AG04450 (cell line): ENCODE data around the gene LAMA4. TPM values are rescaled to one million over a fixed set of nuclear protein-coding genes. Genes with fewer than 3 reads are reported as not detected.
A peak's percentile ranks its signal among the peaks of the same experiment; 100 is the strongest.

ENCODE experiments used
- CTCF ChIA-PET: fragments of 300-600, 350-600 bp; formaldehyde crosslinking; extraction: SDS; loops from one replicate; lab custom pipeline; 2022; ENCODE audit warnings: antibody characterized with exemption, inconsistent platforms; lab: Charles Lee
- POLR2A ChIA-PET: fragments of 350-600 bp; formaldehyde crosslinking; extraction: SDS; loops from one replicate; lab custom pipeline; 2021; ENCODE audit warnings: antibody characterized with exemption, inconsistent platforms; lab: Yijun Ruan, JAX
- DNase-seq: peaks from one replicate; pipeline ENCODE4 v3.0.0-alpha.2; 2011; ENCODE audit warnings: low read depth, low spot score
- H3K27ac ChIP-seq: one replicate; pipeline ENCODE4 v1.5.1; 2012; ENCODE audit warnings: low read depth, low read length, control low read depth
- H3K27me3 ChIP-seq: one replicate; pipeline ENCODE4 v1.6.0; 2012; ENCODE audit warnings: low read length; ENCODE audit not compliant: control insufficient read depth, insufficient read depth
- H3K4me3 ChIP-seq: 2 replicates; pipeline ENCODE4 v1.5.1; 2011; ENCODE audit warnings: mild to moderate bottlenecking, low read depth, low read length, control low read depth
- H3K9me3 ChIP-seq: 2 replicates; pipeline ENCODE4 v1.5.1; 2012; ENCODE audit warnings: low read length; ENCODE audit not compliant: control insufficient read depth, insufficient read depth
- CTCF ChIP-seq: IDR thresholded peaks from 2 replicates; pipeline ENCODE4 v1.5.1; 2011; ENCODE audit warnings: low read depth, low read length, control low read depth, inconsistent platforms
- polyA minus RNA-seq: library from RNA; depleted of rRNA, polyadenylated mRNA; stranded (reverse); fragments of >200 nt; gene quantifications from 2 replicates; pipeline ENCODE4 v1.2.3, GENCODE V29; 2011; rRNA and poly(A)+ RNA removed
- polyA plus RNA-seq: library from polyadenylated mRNA; depleted of rRNA; stranded (reverse); fragments of >200 nt; gene quantifications from 2 replicates; pipeline ENCODE4 v1.2.3, GENCODE V29; 2011; rRNA removed

LAMA4 gene
- polyA plus RNA-seq (231 and 246 TPM in 2 replicates), polyA minus RNA-seq (415 and 507 TPM in 2 replicates)

- Histone ChIP-seq H3K4me3 (peak within 1 kb of the TSS; percentile 90), H3K27ac (peak within 1 kb of the TSS; percentile 69), H3K27me3 (no peaks in the 10 kb centered on the region), H3K9me3 (peaks cover 3% of the 10 kb centered on the region; the same call in 1 of the 2 replicates)
- ChIA-PET POLR2A (interaction anchor here (0.6 to 1.8 kb wide), 13 partner anchors 9 to 71 kb away, joined by 3 to 9 read pairs (median 5); no protein-coding TSS in a partner anchor), CTCF (interaction anchor here (0.6 to 2.7 kb wide), 6 partner anchors 39 to 1413 kb away, joined by 3 to 10 read pairs (median 4); no protein-coding TSS in a partner anchor)
- DNase-seq: no peak
- no peak for TF ChIP-seq CTCF
Observed at GRCh38 chr6:112253841-112254816, at the start of gene LAMA4. Gene LAMA4 (minus strand): TSS chr6:112254567. CDS start chr6:112254150, 417 bp downstream.

GRCh38 chr6:112302142-112302705 lies 47.9 kb upstream of the LAMA4 start:
- CTCF ChIA-PET: interaction anchor here (0.7 to 1.1 kb wide), 2 partner anchors 32 to 122 kb away, joined by 3 to 6 read pairs; no protein-coding TSS in a partner anchor
- POLR2A ChIA-PET: no interaction called here

GRCh38 chr6:112300896-112301295 lies 46.5 kb upstream of the LAMA4 start:
- H3K27me3 ChIP-seq: no peaks in the 10 kb centered on the region
- no peak for DNase-seq
- no peak overlapping the region for H3K27ac ChIP-seq
- no peaks in the 10 kb centered on the region for H3K9me3 ChIP-seq
- POLR2A ChIA-PET: interaction anchor here (0.7 to 1.4 kb wide), 3 partner anchors 12 to 47 kb away, joined by 3 to 7 read pairs (median 6); no protein-coding TSS in a partner anchor
- no peak overlapping the region for H3K4me3 ChIP-seq
- CTCF ChIA-PET: no interaction called here
- TF ChIP-seq CTCF: no peak

More at GRCh38 chr6:112302142-112302705, 47.9 kb upstream of the LAMA4 start:
- Histone ChIP-seq H3K4me3 (no peak overlapping the region), H3K27me3 (no peaks in the 10 kb centered on the region), H3K27ac (no peak overlapping the region), H3K9me3 (no peaks in the 10 kb centered on the region)
- no peak for DNase-seq
- TF ChIP-seq CTCF: no peak

- DNase-seq: peak; percentile 45
- no peaks in the 10 kb centered on the region for H3K9me3 ChIP-seq
- ChIA-PET CTCF (interaction anchor here (0.8 kb wide), 1 partner anchor 13 kb away, joined by 3 read pairs; no protein-coding TSS in a partner anchor), POLR2A (interaction anchor here (1.0 to 1.7 kb wide), 4 partner anchors 20 to 116 kb away, joined by 3 to 4 read pairs (median 3); no protein-coding TSS in a partner anchor)
- TF ChIP-seq CTCF: no peak
- H3K27ac ChIP-seq: peak overlapping the region; percentile 94
- no peaks in the 10 kb centered on the region for H3K27me3 ChIP-seq
- H3K4me3 ChIP-seq: peak overlapping the region; percentile 35
Observed at GRCh38 chr6:112298816-112299281, 44.5 kb upstream of the LAMA4 start.
